Kidney epithelial cell (primary cell): Measurements from ENCODE around the gene ETV1. TPM values are rescaled to one million over a fixed set of nuclear protein-coding genes. Genes with fewer than 3 reads are reported as not detected.

Source experiments
- DNase-seq: peaks from one replicate; pipeline ENCODE4 v3.0.0-alpha.2; 2010; ENCODE audit warnings: low read depth
- H3K27me3 ChIP-seq: 2 replicates; pipeline ENCODE4 v1.6.0; 2011; ENCODE audit warnings: low read length; ENCODE audit not compliant: control insufficient read depth, insufficient read depth
- H3K36me3 ChIP-seq: 2 replicates; pipeline ENCODE4 v1.5.1; 2011; ENCODE audit warnings: low read length; ENCODE audit not compliant: control insufficient read depth, insufficient read depth
- H3K4me3 ChIP-seq: 2 replicates; pipeline ENCODE4 v1.5.1; 2011; ENCODE audit warnings: low read depth, mild to moderate bottlenecking, control low read depth, low read length
- CTCF ChIP-seq: IDR thresholded peaks from 2 replicates; pipeline ENCODE4 v1.5.1; 2011; ENCODE audit warnings: mild to moderate bottlenecking, moderate library complexity, low read length, control low read depth, inconsistent platforms; ENCODE audit not compliant: insufficient read depth, poor library complexity, severe bottlenecking
- total RNA-seq: library from RNA; depleted of rRNA; stranded (reverse); fragments of >200 nt; gene quantifications from 2 replicates; pipeline ENCODE4 v1.2.3, GENCODE V29; 2015

Gene ETV1
- total RNA-seq, result 3.8 and 6.1 TPM in 2 replicates

- TF ChIP-seq CTCF, result peak; percentile 48
- DNase-seq, result no peak
- no peaks in the 10 kb centered on the region for H3K36me3 ChIP-seq
- H3K4me3 ChIP-seq, result peak within 1 kb of the TSS; percentile 60
- H3K27me3 ChIP-seq, result no peaks in the 10 kb centered on the region
These were observed at the start of gene ETV1 for GRCh38 chr7:13989126-13989948. Gene ETV1 (minus strand): TSS chr7:13989666. CDS start chr7:13989052, 614 bp downstream.

GRCh38 chr7:14024406-14024805 lies 34.9 kb upstream of the ETV1 start:
- TF ChIP-seq CTCF, result no peak
- DNase-seq, result no peak

DNA sequence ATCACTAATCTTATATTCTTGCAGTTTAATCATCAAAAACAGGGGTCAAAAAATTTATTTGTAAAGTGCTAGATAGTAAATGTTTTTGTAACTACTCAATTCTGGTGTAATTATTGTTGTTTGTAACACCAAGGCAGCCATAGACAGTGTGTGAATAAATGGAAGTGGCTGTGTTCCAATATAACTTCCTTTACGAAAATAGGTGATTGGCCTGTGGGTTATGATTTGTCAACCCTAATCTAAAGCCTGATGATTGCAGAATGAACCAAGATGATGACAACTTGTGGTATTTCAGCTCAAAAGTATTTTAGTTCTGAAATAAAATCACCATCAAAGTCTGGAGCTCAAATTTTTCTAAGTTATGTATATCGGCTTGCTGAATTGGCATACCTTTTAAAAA lies 34.4 kb upstream of the ETV1 start:
- H3K36me3 ChIP-seq, result no peaks in the 10 kb centered on the region
- H3K4me3 ChIP-seq, result no peak overlapping the region
- no peak for DNase-seq
- TF ChIP-seq CTCF, result no peak
- no peaks in the 10 kb centered on the region for H3K27me3 ChIP-seq

More at GRCh38 chr7:14024406-14024805, 34.9 kb upstream of the ETV1 start:
- no peaks in the 10 kb centered on the region for H3K27me3 ChIP-seq
- H3K4me3 ChIP-seq, result no peak overlapping the region
- H3K36me3 ChIP-seq, result no peaks in the 10 kb centered on the region

GRCh38 chr7:14023342-14023741 lies 33.9 kb upstream of the ETV1 start:
- no peak for TF ChIP-seq CTCF
- Histone ChIP-seq H3K36me3 (no peaks in the 10 kb centered on the region), H3K4me3 (no peak overlapping the region), H3K27me3 (no peaks in the 10 kb centered on the region)
- no peak for DNase-seq

DNA sequence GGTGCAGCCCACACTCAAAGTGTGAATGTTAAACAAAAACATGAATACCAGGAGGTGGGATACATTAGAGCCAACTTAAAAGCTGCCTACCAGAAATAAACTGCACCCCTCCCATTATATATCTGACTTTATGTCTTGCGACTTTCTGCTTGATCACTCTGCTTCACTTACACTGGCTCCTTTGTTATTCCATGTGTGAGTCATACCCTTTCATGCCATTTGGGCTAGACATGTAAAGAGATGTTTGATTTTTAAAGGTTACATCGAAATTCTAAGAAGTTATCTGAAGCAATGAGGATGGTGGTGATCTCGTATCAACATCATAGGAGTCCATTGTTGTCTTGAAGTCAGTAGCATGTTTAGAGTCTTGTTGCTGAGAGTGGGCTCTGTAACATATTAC lies 31.6 kb upstream of the ETV1 start:
- peak; percentile 53 for DNase-seq
- Histone ChIP-seq H3K27me3 (no peaks in the 10 kb centered on the region), H3K4me3 (no peak overlapping the region), H3K36me3 (no peaks in the 10 kb centered on the region)
- TF ChIP-seq CTCF, result no peak
